Activated naive CD4-positive, alpha-beta T cell treated with anti-CD3 and anti-CD28 coated beads, Interleukin-2, amount 50 U/mL, for 72 hours (primary cell): Measurements from ENCODE around the gene ICE1. TPM values are rescaled to one million over a fixed set of nuclear protein-coding genes. Genes with fewer than 3 reads are reported as not detected.

Experiments
- ATAC-seq, 2 donors: fragments of 150-1000 bp; cut with Tn5 transposase; 2 replicates each; pipeline ENCODE4 v1.10.0; 2021; ENCODE audit warnings: mild to moderate bottlenecking in 2 of 2, moderate library complexity in 2 of 2
- DNase-seq, 2 donors: peaks; one replicate each; pipeline ENCODE4 v3.0.0; 2021 to 2022; ENCODE audit warnings: low spot score in 2 of 2
- H3K27ac Mint-ChIP-seq, 2 donors: one replicate each; pipeline ENCODE4 v1.8.0; 2022; ENCODE audit warnings: mild to moderate bottlenecking in 2 of 2, mixed read lengths in 2 of 2
- H3K36me3 Mint-ChIP-seq, 2 donors: one replicate each; pipeline ENCODE4 v1.8.0; 2022; ENCODE audit warnings: mixed read lengths in 2 of 2
- H3K9me3 Mint-ChIP-seq, 2 donors: one replicate each; pipeline ENCODE4 v1.8.0; 2022; ENCODE audit warnings: mixed read lengths in 2 of 2
- total RNA-seq, 2 donors: library from RNA; stranded (reverse); gene quantifications; one replicate each; pipeline ENCODE4 v1.2.3, GENCODE V29; 2022

The ICE1 gene, protein sequence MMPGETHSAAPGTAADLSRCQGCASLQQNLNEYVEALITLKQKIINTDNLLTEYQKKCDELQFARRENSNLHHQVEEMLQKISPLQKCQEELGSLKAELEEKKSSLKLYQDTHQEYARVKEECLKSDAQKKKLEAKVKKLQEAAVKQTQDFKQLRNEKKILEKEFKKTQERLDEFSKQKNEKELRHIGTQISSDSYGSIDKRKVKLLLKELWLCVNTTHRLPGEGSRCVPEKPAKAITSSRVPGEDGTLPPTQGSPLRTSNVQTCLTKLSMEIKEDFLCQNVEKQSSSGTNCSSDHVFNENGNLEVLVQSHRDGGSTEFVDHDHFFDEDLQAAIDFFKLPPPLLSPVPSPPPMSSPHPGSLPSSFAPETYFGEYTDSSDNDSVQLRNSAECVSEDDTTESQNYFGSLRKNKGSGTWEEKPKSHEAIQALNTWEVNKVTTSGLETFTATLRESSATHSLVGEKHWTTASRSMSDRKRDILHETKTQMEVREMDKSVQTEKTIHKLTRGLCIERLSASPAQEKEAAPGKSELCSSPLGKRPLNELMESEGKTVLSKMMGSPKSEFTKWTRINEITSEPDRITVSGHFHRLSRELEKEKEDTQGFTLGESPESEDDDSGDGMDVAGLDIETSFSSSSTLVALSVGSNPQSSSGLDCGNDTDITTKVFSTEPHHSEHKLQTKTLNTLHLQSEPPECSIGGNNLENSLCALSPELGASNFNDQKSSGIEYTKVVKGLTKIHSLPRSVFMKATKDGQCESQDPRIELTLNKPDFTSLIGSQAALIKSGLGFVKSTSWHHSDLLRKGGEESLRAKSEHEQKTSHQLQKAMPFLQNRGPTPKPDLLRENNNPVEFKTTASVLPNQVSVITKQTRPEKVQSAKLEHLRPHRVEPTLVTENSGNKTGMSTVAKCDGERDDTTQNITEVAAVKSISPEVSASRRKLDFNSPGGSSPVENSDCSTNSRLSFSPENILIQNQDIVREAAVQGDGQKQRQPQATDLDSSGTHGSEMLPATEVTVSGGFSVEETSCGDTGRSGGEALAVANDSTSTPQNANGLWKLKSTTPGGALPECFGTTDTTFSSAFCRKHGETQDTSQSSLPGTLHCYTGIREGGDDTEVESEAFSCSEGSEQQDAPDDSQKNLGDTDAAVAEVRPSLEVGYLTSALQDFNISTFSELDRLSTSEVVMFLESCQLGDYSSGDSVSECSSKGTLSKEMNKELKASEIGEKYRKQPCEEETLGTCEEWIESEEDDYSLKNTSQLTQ (N-terminal part only)
- total RNA-seq = 10 to 100 TPM; 19.2 to 24.9 TPM

DNA sequence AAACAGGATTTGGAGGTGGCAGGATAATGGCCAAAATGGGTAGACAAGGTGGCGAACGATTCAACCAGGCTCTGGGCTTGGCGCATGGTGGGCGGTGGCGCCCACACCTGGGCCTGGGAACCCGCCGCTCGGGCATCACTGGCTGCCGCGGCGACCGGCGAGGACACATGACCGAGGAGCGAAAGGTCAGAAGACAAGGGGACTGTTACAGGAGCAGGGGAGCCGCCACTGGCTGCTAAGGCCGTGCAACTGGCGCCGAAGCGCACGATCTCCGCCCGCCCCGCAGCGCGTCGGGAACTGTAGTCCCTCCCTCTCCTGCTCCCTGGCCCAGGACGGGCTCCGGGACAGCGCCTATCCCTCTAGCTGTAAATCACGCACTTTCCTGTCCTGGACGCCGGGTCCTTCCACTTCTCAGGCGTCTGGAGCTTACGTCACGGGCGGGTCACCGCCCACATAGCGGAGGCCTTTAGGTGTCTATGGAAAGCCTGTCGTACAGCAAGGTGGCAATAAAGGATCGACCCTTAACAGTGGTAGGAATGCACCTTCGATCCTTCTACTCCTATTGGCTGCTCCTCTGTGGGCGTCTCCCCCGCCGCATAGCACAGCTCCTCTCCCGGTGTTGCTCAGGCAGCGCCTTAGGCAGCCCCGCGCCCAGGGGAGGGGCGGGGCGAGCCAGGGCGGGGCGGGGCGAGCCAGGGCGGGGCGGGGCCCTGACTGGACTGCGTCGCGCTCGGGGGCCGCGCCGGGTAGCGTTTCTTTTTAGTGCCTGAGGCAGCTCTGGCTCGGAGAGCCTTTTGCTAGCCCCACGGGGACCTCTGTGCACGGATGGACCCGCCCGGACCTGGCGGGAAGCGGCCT lies at the start of gene ICE1:
Gene ICE1, plus strand, starts transcription at position 717 of the 858 bp plus-strand sequence. CDS start 239 bp downstream, outside the sequence.
- DNase-seq (peak; percentile 86 to 94), ATAC-seq (peak; percentile 86 to 92)
- Mint-ChIP-seq H3K36me3 (peaks cover 5 to 10% of the 10 kb centered on the region in 2 donors), H3K27ac (peak within 1 kb of the TSS in 1 of 2 donors; percentile 93), H3K9me3 (no peaks in the 10 kb centered on the region)

DNA sequence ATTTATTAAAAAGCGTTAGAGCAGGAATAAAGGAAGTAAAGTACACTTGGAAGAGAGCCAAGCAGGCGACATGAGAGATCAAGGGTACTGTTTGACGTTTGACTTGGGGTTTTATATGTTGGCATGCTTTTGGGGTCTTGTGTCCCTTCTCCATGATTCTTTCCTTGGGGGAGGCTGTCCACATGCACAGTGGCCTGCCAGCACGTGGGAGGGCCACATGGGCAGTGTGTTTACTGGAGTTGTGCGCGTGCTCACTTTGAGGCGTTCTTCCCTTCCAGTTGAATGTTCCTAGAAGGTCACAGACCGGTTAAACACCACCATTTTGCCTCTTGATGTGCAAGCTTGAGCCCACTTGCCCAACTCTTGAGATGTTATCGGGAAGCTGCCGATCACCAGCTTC lies 49.5 kb upstream of the ICE1 start:
- Mint-ChIP-seq H3K9me3 (no peaks in the 10 kb centered on the region), H3K27ac (no peak overlapping the region), H3K36me3 (peaks cover 0 to 5% of the 10 kb centered on the region in 2 donors)
- no peak for ATAC-seq
- DNase-seq = no peak

DNA sequence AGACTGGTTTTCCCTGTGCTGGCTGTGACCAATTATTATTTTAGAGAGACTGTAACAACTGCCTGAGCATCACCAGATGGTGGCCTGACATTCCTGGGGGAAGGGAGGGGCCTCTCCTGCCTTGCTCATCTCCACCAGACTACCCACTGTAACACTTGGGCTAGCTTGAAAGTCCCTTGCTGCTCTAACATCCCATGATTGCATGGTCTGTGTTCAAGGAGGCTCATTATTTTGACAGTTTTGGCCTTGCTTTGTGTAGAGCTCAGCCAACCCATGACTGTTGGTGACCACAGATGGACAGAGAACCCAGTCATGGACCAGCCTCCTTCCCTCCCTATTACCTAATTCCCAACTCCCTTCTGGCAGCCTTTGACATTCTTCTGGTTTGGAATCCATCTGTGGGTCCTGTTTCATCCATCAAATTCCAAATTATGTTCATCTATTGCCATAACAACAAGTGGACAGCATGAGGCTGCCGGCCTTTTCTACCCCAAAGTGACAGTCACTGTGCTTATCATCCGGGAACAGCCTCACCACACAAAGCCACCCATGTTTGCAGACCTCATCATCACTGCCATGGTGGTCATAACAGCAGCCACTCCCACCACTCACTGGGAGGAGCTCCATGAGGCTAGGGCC lies 49.0 kb upstream of the ICE1 start:
- Mint-ChIP-seq H3K9me3 (no peaks in the 10 kb centered on the region), H3K36me3 (peaks cover 0 to 5% of the 10 kb centered on the region in 2 donors), H3K27ac (no peak overlapping the region)
- DNase-seq = no peak
- no peak for ATAC-seq

DNA sequence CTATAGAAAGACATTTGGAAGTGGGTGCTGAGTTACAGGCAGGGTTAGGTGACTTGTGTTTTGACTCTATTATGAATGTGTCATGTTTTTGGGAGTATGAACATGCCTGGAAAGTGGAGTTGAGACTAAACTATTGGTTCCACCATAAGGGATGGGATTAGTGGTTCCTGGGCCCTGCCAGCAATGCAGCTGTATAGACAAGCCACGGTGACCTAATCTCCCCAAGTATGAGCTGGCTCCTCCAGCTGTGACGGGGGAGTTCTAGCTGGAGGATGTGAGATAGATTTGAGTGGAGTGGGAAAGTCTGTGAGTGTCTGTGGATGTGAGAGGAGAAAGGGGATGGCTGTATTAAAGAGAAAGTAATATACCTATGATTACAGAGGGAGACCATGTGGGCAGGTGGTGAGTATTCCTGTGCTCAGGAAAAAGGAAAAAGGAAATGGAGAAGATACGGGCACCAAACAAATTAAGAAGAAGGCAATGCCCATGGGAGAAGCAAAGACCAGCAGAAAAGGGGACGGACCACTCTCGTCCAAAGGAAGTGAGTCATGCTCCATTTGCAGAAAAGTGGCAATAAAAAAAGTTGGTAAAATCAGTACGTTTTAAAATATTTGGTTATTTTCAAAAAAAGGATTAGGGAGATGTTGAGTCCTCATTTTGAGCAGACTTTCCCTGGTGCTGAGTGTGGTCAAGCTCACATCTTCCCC lies 48.3 kb upstream of the ICE1 start:
- ATAC-seq (no peak), DNase-seq (no peak)
- Mint-ChIP-seq H3K36me3 (peaks cover 0 to 5% of the 10 kb centered on the region in 2 donors), H3K9me3 (no peaks in the 10 kb centered on the region), H3K27ac (no peak overlapping the region)

DNA sequence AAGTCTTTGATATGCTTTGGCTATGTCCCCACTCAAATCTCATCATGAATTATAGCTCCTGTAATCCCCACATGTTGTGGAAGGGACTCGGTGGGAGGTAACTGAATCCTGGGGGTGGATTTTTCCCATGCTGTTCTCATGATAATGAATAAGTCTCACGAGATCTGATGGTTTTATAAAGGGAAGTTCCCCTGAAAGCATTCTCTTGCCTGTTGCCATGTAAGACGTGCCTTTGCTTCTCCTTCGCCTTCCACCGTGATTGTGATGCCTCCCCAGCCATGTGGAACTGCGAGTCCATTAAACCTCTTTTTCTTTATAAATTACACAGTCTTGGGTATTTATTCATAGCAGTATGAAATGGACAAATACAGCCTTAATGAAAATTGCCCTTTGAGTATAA lies 44.7 kb upstream of the ICE1 start:
- Mint-ChIP-seq H3K9me3 (no peaks in the 10 kb centered on the region), H3K36me3 (peaks cover 0 to 5% of the 10 kb centered on the region in 2 donors), H3K27ac (no peak overlapping the region)
- ATAC-seq (no peak), DNase-seq (no peak)

DNA sequence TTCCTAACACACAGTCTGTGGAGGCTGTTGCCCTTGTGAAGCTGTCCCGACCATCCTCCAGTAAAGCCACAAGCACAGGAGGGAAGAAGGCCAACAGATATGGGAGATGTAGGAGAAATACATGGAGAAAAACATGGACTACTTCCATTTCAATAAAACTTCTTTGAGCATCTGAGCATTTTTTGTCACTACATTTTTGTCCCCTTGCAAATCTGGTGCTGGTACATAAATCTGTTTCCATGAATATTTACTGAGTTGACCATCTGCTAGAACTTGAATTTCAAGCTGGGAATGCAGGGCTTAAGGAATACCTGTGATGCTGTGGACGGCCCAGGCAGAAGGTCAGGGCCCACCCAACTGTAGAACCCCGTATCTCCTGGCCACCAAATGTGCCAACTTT lies 43.9 kb upstream of the ICE1 start:
- no peaks in the 10 kb centered on the region for H3K9me3 Mint-ChIP-seq
- no peak for DNase-seq

DNA sequence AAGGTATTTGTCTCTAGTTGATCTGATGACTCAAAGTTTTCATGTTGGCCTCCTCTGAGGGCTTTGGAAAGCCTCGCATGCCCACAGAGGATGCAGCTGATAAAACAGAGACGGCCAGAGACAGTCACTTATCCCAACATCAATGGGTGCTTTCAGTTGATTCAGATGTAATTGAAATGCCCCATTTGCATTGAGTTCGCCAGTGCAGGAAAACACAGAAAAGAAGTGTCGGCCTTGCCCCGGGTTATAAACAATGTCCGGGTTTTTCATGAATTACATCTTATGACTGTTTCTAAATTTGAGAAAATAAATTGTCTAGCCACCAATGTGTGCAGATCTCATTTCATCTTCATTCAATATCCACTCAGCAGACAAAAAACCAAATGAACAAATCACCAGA lies 42.2 kb upstream of the ICE1 start:
- Mint-ChIP-seq H3K9me3 (no peaks in the 10 kb centered on the region), H3K27ac (no peak overlapping the region), H3K36me3 (peaks cover 0 to 5% of the 10 kb centered on the region in 2 donors)
- DNase-seq (no peak), ATAC-seq (no peak)

More for the DNA sequence above, 43.9 kb upstream of the ICE1 start:
- H3K36me3 Mint-ChIP-seq = peaks cover 0 to 5% of the 10 kb centered on the region in 2 donors
- no peak overlapping the region for H3K27ac Mint-ChIP-seq
- ATAC-seq = no peak

DNA sequence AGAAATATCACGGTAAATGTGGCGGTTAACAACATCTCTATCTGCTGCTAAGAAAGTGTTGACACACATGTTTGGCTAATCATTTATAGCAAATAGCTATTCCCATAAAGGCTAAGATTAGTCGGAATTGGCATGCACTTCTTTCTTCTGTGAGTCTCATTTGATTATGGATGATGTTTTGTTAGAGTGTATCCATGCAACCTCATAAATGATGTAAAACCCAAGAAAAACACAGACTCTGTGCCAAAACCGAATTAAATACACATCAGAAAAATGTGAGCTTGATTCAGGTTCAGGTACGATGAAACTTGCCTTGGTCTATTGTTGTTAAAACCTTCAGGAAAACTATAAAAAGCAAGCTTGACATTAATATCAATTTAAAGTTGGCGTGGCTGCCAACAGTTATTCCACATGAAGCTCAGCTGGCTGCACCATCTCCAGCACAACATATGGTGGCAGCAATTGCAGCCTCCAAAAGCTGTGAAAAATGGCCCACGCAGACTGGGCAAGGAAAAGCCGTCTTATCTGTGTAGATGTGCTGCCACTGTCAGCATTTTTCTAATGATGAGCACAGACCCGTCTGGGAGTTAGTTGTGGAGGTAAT lies 41.1 kb upstream of the ICE1 start:
- Mint-ChIP-seq H3K27ac (no peak overlapping the region), H3K36me3 (peaks cover 0 to 5% of the 10 kb centered on the region in 2 donors), H3K9me3 (no peaks in the 10 kb centered on the region)
- no peak for DNase-seq
- ATAC-seq = no peak

DNA sequence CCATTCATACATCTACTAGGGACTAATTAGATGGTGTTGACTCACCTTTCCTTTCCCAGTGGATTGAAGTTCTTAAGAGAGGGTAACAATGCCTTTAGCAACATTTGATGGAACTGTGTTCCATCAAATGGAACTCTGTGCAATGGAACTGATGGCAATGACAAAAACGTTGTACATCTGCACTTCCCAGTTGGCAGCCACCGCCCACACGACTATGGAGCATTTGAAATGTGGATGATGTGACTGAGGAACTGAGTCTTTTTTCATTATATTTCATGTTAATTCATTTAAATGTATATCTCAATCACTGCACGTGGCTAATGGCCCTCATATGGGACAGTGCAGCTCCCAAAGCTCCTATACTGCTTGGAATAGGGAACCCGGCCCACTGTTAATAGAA lies 39.0 kb upstream of the ICE1 start:
- H3K27ac Mint-ChIP-seq = no peak overlapping the region
- ATAC-seq (no peak), DNase-seq (no peak)
- no peaks in the 10 kb centered on the region for H3K36me3 Mint-ChIP-seq
- H3K9me3 Mint-ChIP-seq = no peaks in the 10 kb centered on the region

DNA sequence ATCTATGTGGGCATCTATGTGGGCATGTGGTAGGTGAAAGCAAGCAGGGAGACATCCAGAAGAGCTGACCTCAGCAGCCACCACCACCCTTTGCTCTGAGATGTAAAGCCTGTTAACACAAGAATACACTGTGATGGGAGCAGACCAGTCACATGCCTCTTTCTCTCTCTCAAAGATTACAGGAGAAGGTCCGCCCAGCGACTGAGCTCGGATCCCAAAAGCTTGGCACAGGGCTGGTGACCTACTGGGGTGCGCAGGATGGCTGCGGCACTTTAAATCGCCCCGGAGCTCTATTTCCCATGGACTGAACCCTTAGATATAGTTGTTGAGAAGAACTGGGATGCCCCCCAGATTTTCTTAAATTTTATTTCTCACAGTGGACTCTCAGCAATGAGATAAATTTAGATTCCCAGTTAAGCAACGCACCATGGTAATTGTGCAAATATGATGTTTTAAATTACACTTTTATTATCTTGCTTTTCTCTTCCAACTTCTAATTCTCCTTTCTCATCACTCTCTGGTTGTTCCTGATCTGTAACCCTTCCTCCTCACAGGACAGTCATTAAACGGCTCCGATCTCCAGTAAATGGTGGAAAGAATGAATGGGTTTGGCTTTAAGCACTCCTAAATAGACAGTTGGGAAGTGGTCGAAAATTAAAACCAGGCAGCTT lies 37.7 kb upstream of the ICE1 start:
- DNase-seq = no peak
- no peaks in the 10 kb centered on the region for H3K9me3 Mint-ChIP-seq
- no peaks in the 10 kb centered on the region for H3K36me3 Mint-ChIP-seq
- no peak overlapping the region for H3K27ac Mint-ChIP-seq
- no peak for ATAC-seq

DNA sequence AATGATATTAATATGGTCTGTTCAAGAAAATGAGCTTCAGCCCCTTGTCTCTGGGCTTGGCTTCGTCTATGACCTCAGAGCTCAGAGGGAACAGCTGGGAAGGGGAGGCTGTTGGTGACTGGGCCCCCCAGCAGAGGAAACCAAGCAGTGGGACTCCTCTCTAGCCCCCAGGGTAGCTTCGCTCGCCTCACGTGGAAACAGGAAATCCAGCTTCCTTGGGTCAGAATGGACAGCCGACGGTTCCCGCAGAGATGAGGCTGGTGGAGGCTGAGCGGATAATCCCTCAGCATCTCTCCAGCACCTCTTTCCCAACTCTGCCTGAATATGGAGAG lies 37.2 kb upstream of the ICE1 start:
- no peak for DNase-seq
- H3K36me3 Mint-ChIP-seq = no peaks in the 10 kb centered on the region
- no peaks in the 10 kb centered on the region for H3K9me3 Mint-ChIP-seq
- ATAC-seq = no peak
- no peak overlapping the region for H3K27ac Mint-ChIP-seq

DNA sequence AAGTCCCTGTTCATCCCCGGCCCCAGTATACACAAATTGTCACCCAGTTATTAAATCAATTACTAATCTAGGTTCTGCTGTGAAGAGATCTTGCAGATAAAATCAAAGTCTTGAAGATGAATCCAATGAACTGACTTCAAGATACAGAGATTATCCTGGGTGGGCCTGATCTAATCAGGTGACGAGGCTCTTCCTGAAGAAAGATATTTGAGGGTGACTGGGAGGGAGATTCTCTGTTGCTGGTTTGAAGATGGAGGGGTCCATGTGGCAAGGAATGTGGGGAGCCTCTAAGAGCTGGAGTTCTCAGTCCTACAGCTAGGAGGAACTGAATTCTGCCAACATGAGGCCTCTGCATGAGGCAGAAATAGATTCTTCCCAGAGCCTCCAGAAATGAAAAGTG lies 36.1 kb upstream of the ICE1 start:
- DNase-seq (no peak), ATAC-seq (no peak)
- Mint-ChIP-seq H3K36me3 (no peaks in the 10 kb centered on the region), H3K9me3 (no peaks in the 10 kb centered on the region), H3K27ac (no peak overlapping the region)

DNA sequence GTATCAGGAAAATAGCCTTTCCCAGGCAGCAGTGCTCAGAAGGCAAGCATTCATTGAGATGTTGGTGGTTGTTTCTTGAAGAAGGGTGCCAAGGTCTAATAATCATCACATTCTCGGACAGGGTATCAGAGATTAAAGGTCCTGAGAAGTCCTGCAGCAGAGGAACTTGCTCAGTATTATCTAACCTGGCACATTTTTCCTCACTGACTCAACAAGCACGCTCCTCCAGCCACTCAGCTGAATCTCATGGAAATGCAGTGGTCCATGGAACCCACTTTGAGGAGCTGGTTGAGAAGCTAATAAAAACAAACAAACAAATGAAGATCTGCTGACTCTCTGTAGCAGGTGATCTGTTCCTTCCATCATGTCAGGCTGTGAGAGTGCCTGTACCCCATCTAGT lies 35.3 kb upstream of the ICE1 start:
- H3K9me3 Mint-ChIP-seq = no peaks in the 10 kb centered on the region
- ATAC-seq (no peak), DNase-seq (no peak)
- H3K27ac Mint-ChIP-seq = no peak overlapping the region
- H3K36me3 Mint-ChIP-seq = no peaks in the 10 kb centered on the region

DNA sequence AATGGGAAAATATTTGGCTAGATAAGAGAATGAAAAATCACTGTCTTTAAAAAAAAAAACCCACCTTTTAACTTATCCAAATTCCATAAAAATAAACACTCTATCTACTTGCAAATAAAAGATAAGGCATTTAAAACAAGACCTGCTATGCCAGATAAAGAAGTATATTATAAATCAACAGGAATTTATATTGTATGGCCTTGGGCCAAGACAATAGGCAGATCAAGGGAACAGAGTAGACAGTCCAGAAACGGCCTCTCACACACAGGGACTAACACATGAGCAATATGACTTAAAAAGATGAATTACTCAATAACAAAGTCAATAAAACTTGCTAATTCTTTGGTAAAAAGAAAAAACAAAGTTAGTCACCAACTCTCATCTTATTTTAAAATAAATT lies 34.7 kb upstream of the ICE1 start:
- Mint-ChIP-seq H3K9me3 (no peaks in the 10 kb centered on the region), H3K36me3 (no peaks in the 10 kb centered on the region), H3K27ac (no peak overlapping the region)
- ATAC-seq = no peak
- no peak for DNase-seq
